GM19397 (cell line): ENCODE data around the gene STX7.

Experiments
- ATAC-seq: cut with Tn5 transposase; IDR thresholded peaks from one replicate; pipeline ENCODE4 v1.9.1; 2021; ENCODE audit warnings: mild to moderate bottlenecking, moderate library complexity; ENCODE audit not compliant: unreplicated experiment

Gene STX7

DNA sequence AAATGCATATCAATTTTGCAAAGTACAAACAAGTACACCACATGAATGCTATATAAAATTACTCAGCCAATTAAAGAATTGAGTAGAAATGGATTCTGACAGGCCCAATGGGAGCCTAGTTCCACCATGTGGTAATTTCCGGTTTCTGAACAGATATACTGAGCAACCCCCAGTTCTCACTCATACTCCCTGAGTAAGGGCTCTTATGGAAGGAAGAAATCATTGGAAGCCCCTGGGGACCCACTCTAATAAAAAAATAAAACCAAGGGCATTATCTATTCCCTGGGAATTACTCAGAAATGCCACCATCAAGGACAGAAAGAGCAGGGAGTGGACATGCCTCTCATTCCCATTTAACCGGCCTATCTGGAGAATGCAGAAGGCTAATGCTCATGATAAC is 34.6 kb downstream of the STX7 start:
- no peak for ATAC-seq

DNA sequence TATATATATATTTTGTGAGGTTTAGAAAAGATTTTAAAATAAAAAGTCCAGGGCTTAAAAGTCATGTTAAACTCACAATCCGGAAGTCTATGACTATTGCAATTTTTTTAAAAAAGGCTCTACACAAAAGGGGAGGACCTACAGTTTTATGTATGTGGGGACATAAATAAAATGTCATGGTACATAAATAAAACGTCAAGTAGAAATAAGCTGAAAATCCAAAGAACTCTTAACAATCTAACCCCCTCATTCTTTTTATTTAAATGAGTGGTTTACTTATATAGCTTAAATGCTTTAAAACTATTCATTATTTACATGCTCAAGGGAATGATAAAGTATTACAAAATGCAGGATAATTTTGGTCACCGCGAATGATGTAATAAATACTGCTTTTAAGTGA is 36.2 kb downstream of the STX7 start:
- ATAC-seq, result no peak

- no peak for ATAC-seq
Measured at GRCh38 chr6:132475925-132476324, 37.0 kb downstream of the STX7 start.

GRCh38 chr6:132471787-132472186 is 41.1 kb downstream of the STX7 start:
- ATAC-seq, result no peak

DNA sequence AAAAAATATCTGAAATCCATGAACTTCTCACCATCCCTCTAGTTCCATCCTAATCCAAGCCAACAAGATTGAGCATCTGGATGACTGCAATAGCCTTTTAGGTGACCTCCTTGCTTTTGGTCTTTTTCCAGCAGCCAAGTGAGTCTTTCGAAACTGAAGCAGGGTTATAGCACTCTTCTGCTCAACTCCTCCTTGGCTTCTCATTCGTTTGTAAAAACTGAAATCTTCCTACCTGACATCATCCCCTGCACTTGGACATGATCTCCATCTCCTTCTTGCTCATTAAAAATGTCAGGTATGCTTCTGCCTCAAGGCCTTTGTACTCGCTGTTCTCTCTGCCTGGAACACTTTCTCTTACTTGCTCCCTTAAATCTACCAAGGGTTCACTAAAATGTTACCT is 46.0 kb downstream of the STX7 start:
- no peak for ATAC-seq

- no peak for ATAC-seq
Measured at GRCh38 chr6:132465530-132466485, 47.1 kb downstream of the STX7 start.

GRCh38 chr6:132464538-132465256 is 48.2 kb downstream of the STX7 start:
- no peak for ATAC-seq

DNA sequence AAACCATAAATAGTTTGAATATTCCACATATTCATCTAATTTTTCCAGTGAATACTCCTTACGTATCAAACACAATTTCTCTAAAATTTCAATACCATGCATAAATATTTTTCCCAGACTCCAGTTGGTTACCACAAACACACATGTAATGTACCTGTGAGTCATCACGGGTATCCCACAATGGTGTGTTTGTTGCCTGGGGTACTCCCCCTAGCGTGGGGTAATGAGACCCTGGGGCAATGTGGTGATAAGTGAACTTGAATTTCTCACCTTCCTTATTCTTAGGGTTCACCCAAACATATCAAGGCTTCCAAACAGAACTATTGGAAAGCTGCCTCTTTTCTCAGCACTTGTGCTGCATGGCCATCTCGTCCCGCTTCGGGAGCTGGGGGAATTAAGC is 51.0 kb downstream of the STX7 start:
- ATAC-seq, result no peak

- ATAC-seq, result no peak
Measured at GRCh38 chr6:132459605-132459952, 53.3 kb downstream of the STX7 start.

DNA sequence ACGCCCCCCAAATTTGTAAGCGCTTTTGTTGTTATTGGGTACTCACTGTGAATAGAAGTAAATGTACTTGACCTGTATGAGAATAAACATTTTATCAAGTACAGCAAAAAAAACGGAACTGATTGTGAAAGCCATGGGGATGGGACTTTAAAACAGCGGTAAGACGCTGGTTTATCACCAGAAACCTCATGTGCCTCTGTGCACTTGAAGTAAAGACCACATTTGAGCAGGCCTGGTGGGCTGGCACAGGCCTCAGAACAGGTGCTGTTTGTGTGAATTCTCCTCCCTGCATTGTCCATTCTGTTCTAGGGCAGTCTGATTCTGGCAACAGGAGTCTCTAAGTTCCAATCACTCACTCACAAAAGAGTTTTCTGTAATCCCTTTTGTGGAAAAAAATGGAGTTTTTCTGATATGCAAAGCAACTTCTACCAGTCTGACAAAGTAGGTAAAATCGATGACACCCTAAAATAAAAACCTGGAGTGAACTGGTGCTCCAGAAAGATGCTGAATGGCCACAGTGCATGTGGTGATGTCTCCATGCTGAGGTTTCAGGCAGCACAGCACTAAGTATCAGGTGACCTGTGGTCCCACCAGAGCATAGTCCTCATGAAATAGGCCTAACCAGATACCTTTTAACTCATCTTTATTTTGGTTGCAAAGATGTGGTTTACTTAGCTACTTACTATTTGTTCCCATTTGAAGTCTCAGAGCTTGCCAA is 53.9 kb downstream of the STX7 start:
- no peak for ATAC-seq

DNA sequence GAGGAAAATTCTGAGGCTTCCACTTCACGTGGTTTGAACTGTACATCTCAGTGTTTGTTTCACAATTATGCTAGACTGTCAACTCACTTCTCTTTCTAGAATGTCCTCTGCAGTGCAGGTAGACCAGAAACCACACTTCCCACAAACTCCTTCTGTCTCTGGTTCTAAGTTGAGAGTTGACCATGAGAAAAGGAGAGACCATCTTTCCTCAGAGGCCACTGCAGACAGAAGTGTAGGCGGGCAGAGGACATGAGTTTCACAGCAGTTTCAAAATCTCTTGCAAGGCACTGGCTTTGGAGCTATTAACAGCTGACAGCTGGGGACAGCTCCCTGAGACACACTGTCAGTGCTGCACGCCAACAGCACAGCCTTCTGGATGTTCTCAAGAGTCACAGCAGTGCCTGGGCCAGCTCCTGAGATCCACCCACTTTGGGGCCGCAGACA is 56.2 kb downstream of the STX7 start:
- peak; percentile 91 for ATAC-seq

- ATAC-seq, result no peak
Measured at GRCh38 chr6:132446855-132447241, 66.1 kb downstream of the STX7 start.

DNA sequence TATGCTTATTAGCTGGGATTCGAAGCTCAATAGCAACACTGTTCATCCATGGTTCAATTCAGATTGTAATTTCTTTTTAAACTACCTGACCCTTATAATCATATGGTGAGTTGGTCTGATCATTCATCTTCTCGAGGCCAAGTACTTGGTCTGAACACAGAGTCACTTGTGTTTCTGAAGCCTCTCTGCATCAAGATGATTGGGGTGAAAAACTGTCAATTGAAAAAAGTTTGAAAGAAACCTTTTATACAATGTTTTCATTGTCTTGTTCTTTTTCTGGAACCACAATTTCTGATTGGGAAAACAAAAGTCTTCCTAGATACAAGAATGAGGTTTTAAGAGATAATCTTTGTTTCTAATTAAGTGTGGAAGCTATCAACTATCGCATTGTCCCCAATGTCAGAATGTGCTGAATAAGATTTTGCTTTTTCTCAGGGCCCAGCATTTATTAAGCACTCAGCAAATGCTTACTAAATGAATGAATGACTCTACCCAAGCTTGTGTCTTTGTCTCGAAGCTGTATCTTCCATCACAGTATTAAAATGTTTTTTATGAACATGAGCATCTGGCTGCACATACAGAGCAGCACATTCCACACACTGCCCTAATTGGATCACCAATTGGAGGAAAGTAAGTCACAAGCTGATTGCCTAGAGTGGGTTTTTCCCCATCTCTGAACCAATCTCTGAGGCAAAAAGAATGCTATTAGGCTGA is 66.6 kb downstream of the STX7 start:
- no peak for ATAC-seq

GRCh38 chr6:132445201-132445951 is 67.5 kb downstream of the STX7 start:
- ATAC-seq, result no peak

DNA sequence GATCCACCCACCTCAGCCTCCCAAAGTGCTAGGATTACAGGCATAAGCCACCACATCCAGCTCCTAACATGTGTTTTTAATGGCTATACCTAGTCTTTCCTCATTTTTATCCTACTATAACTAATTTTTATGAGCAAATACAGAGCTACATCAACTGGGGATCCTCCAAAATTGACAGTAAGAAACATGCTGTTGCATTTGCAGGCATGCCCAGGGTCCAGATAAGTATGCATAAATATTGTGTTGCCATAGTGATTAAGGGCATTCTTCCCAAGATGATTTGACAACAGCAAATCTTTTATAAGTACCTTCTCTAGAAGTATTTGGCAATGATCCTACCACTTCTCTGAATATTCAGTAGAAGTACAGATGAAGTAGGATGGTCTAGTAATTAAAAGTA is 69.7 kb downstream of the STX7 start:
- no peak for ATAC-seq

DNA sequence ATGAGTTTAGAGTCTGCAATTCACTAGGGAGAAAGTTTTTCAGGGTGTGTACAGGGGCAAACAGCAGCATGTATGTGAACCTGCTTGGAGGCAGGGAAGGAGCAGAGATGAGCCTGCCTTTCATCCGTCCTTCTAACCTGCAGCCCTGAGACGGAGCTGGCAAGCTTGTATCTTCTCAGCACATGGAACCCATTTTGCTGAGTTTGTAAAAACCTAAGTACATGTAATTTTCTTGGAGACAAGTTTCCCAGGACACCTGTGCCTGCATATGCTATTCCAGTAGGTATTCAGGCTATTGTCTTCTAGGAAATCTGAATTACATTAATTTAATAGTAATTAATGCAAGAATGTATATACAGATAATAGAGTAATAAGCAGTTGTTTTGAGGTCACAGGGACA is 82.8 kb downstream of the STX7 start:
- no peak for ATAC-seq

DNA sequence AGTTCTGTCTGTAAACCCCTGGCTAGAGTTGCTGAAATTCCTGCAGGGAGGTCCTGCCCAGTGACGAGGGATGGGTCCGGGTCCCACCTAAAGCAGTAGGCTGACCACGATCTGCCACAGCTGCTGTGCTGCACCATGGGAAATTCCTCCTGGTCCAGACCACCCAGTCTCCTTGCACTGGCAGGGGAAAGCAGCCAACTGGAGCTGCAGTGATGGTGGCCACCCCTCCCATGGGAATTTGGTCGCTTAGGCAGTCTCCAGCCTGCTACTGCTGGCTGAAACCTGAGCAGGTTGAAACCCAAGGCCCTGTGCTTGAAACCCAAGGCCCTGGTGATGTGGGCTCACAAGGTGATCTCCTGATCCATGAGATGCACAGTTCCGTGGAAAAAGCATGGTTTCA is 87.7 kb downstream of the STX7 start:
- no peak for ATAC-seq

GRCh38 chr6:132423839-132424238 is 89.1 kb downstream of the STX7 start:
- ATAC-seq, result no peak

DNA sequence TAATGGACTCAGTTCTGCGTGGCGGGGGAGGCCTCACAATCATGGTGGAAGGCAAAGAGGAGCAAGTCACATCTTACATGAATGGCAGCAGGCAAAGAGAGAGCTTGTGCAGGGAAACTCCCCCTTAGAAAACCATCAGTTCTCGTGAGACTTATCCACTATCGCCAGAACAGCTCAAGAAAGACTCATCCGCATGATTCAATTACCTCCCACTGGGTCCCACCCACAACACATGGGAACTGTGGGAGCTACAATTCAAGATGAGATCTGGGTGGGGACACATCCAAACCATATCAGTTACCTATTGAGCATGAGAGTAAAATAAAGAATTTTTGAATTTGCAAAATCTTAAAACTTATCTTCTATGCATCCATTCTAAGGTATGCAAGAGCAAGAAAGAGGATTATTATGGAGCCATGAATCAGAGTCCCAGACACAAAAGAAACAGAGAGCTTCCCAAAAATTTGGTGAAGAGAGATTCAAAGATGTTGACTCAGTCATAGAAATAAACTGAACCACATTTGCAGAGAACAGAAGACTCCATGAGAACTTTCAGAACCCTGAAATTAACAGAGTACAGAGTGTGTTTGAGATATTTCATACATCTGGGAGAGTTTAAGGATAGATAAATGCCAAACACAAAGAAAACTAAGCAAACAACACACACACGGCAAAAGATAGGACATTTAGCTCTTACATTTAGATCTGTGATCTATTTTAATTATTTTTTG is 94.5 kb downstream of the STX7 start:
- ATAC-seq, result no peak

- no peak for ATAC-seq
Measured at GRCh38 chr6:132414761-132415160, 98.2 kb downstream of the STX7 start.
